Prostate gland (tissue), 2 donors: Measurements from ENCODE around the gene MED9.

Source experiments
- POLR2AphosphoS5 ChIP-seq: sonication (generic); formaldehyde crosslinking; IDR thresholded peaks from one replicate; pipeline ENCODE4 v1.6.1; 2017; ENCODE audit warnings: antibody characterized with exemption
- TF ChIP-seq, protein P1 (sequence below), 4 experiments: fragments of 200-600 bp in 2 of 4; fragments of 450-650 bp in 2 of 4; sonication (generic) in 2 of 4; IDR thresholded peaks; 1 replicate in 3 of 4; 2 replicates in 1 of 4; pipeline ENCODE4 v1.5.1; 2016 to 2019; ENCODE audit warnings: antibody characterized with exemption in 4 of 4, mild to moderate bottlenecking in 2 of 4, moderate library complexity in 2 of 4

DNA sequence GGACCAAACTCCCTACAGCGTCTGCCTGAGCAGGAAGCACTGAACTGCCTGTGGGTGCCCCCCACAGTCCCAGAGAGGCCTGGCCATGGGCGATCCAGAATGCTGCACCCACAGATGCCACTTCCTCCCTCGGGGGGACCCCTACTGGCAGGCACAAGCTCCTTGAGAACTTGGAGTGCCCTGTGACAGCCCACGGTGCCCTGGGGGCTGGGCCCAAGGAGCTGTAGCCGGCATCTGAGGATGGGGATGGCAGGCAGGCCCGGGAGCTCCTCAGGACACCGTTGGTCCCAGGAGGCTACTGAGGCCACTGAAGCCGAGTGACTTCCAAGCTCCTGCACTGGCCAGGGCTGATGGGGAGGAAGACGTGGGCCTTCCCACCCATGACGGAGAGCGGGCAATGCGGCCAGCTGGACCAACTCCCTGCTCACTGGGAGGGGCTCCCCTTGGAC, 34.5 kb downstream of the MED9 start:
- TF ChIP-seq POLR2AphosphoS5 = no peak
- TF ChIP-seq, protein P1, sequence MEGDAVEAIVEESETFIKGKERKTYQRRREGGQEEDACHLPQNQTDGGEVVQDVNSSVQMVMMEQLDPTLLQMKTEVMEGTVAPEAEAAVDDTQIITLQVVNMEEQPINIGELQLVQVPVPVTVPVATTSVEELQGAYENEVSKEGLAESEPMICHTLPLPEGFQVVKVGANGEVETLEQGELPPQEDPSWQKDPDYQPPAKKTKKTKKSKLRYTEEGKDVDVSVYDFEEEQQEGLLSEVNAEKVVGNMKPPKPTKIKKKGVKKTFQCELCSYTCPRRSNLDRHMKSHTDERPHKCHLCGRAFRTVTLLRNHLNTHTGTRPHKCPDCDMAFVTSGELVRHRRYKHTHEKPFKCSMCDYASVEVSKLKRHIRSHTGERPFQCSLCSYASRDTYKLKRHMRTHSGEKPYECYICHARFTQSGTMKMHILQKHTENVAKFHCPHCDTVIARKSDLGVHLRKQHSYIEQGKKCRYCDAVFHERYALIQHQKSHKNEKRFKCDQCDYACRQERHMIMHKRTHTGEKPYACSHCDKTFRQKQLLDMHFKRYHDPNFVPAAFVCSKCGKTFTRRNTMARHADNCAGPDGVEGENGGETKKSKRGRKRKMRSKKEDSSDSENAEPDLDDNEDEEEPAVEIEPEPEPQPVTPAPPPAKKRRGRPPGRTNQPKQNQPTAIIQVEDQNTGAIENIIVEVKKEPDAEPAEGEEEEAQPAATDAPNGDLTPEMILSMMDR (IDR thresholded peaks at IDR 0.05) = no peak
